NCI-H345 (cell line): Measurements from ENCODE around the gene FRS3.

Experiments used
- DNase-seq: peaks from one replicate; lab custom pipeline; 2025; lab: John Stamatoyannopoulos, UW

The FRS3 gene

DNA sequence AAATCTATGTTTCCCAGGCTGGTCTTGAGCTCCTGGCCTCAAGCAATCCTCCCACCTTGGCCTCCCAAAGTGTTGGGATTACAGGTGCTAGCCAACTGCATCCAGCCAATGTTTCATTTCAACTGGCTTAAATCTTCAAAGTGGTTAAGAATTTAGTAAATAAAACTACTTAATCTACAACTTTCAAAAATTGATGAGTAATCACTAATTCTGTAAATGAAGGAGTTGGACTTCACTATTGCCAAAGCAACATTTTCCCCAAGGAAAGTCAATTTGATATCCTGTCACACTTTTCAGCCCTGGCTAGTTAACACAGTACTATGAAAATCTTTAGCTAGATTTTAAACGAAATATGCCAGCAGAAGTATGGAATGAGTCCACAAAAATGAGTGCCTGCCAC, 11.6 kb upstream of the FRS3 start:
- no peak for DNase-seq

DNA sequence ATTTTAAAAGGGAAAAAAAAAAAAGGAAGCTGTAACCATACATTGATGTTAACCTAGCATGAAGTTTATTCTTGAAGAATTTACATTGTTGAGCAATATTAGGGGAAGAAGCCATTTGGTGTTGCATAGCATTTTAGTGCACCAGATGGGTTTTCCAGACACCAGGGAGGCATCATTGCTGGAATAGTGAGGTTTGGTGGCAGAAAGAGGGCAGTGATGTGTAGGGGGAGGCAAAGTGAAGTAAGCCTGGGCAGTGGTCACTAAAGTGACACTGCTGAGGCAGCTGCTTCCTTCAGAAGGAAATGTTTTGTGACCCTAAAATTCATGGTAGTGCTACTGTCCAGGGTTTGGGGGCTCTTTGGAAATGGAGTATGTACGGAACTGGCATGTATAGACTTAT, 10.3 kb upstream of the FRS3 start:
- no peak for DNase-seq

DNA sequence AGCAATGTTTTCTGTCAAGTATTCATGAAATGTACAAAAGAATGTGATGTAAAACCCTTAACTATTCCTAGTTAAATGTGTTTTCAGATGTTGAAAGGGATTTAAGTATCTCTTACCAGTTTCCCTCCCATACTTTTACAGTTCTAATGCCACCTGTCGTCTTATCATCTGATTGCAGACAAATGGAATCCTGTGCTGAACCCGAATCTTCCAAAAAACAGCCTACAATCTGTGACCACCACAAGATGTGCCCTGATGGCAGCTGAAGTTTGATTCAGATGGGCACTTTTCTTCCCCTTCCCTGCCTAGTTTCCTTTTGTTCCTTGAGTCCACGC, 9.7 kb upstream of the FRS3 start:
- no peak for DNase-seq

DNA sequence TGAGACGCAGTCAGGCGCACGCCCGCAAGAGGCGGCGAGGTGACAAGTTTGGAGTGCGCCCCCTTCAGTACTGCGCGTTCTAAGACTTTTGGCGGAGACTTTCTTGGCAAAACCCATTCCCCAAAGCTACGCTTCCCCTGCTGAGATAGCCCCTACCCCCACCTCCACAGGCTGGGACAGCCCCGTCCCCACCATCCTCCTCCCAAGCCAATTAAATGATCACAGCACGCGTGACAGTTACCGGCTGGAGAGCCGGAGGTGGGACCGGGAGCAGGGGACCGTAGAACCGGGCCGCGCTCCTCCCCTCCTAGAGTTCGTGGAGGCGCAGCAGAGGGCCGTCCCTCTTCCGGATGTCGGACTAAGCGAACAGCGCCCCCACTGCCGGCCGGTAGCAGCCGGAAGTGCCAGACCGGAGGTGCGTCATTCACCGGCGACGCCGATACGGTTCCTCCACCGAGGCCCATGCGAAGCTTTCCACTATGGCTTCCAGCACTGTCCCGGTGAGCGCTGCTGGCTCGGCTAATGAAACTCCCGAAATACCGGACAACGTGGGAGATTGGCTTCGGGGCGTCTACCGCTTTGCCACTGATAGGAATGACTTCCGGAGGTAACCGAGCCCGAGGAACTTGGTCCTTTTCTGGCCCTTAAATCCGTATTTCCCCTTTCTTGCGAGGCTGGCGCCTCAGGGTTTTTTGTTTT, 7.7 kb upstream of the FRS3 start, which contains the start of gene TOMM6:
TOMM6 (plus strand) TSS at position 476 of the 699 bp plus-strand sequence; CDS start at position 480, 4 bp downstream.
- DNase-seq, result peak; percentile 93

DNA sequence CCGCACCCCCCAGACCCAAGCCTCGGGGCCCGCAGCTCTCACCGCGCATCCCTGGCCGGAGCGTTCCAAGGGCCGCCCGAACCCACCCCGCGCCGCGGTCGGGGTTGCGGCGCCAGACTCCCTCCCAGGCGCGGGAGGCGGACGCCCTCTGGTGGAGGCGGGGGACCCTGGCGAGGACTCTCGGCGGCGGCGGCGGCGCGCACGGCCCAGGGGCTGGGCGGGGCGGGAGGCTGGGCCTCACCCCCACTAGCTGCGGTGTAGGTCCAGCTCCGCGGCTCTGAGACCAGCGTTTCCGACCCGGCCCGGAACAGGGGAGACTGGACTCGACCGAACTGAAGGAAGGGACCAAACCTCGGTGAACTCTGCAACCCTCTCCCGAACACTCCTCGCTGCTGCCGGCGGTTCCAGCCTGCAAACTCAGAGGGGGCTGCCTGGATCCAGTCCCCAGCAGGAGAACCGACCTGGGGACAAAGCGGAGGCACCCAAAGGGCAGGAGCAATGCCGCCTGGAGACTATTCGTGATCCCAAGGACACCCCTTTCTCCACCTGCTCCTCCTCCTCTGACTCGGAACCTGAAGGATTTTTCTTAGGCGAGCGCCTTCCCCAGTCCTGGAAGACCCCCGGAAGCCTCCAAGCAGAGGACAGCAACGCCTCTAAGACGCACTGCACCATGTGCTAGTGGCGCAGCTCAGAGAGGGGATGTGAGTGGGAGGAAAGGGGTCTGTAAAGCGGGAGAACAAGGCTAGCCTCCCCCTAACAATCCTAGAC, 6.9 kb upstream of the FRS3 start:
- peak; percentile 88 for DNase-seq

DNA sequence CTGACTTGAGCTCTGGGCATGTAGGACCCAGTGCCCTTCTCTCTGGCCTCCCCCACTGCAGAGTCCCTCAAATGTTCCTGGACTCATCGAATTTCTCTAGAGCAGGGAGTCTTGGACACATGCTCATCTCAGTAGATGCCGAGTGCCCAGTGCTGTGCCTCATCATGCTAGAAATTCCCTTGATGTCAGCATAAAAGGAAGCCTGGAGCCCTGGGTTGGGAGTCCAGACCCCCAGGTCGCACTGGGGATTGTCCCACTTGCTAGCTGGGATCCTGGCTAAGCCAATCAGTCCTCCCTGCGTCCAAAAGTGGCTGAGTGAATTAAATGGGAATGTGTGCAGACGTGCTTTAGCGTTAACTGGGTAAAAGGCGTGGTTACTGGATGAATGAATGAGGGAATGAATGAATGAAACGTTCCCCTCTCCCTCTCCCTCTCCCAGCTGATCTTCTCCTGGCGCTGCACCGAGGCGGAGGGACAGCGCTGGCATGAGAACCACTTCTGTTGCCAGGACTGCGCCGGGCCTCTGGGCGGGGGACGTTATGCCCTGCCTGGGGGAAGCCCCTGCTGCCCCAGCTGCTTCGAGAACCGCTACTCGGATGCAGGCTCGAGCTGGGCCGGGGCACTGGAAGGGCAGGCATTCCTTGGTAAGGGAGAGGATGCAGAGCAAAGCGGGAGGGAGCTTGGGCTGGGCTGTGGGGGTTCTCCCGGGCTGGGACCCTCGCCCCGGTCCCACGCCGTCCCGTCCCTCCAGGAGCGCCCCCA, 6.2 kb upstream of the FRS3 start:
- no peak for DNase-seq

DNA sequence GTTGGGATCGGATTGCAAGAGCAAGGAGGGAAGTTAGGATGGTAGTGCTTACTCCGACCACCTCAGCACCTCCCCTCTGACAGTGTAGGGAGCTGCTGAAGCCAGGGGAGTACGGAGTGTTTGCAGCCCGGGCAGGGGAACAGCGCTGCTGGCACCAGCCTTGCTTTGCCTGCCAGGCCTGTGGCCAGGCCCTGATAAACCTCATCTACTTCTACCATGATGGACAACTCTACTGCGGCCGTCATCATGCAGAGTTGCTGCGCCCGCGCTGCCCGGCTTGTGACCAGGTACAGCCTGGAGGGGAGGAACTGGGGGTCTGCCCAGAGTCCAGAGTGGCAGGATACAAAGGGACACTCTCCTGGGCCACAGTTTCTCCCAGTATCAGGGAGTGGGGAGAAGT, 5.6 kb upstream of the FRS3 start:
- DNase-seq, result no peak

DNA sequence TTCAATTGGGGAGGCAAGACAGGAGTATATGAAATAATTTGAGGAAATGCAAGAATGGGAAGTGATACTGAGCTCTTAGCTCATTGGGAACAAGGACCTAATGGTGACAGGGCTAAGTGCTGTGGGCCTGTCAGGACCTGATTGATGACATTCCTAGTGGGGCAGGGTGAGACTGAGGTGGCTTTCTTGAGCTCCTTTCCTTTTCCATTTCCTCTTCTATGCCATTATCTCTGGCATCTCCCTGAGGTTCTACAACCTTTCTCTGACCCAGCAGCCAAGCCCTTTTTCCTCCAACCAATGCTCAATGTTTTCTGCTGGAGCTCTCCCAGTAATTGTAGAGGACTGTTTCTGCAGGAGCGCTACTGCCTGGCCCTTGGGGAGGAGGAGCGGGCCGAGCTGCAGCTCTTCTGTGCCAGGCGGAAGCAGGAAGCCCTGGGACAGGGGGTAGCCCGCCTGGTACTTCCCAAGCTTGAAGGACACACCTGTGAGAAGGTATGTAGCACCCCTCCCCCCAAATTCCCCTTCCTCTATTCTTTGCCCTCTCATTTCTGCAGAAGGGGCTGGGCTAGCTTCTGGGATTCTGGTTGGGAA, 5.0 kb upstream of the FRS3 start:
- DNase-seq, result no peak

DNA sequence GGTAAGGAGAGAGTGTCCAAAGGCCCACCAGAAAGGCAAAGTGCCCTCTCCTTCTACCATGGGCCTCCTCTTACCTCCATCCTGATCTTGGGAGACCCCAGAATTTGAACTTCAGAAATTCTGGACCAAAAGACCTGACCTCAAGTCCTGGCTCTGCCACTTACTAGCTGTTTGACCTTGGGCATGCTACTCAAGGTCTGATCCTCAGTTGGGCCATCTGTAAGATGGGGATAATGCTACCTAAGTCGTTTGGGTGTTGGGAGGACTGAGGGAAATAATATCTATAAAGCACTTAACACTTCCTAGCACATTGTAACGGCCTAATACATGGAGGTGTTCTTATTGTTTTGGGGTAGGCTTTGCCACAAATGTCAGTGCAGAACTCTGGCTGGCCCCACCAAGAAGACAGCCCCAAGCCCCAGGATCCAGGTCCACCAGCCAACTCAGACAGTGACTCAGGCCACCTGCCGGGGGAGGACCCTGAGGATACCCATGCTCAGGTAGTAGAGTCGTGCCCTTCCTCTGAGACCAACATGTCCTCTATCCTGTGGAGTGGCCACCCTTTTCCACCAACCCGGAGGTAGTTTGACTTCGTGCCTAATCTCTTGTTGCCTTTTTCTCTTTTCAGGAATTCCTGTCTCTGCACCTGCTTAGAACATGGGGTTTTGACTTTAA, 3.5 kb upstream of the FRS3 start:
- DNase-seq, result no peak

DNA sequence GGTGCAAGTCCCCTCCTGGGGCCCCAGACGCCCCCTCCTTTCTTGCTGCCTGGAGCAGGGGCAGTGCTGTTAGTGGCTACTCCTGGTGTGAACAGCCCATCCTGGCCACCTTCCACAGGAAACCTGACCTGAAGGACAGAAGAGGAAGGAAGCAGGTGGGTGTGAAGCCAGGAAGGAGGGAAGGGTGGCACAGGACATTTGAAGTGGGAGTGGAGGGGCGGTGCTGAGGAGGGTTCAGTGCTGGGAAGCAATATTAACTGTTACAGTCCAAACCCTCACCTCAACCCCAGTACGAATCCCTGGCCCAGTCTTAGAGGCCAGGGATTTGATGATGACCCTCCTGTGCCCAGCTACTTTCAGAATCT, 1.6 kb upstream of the FRS3 start:
- DNase-seq, result no peak

DNA sequence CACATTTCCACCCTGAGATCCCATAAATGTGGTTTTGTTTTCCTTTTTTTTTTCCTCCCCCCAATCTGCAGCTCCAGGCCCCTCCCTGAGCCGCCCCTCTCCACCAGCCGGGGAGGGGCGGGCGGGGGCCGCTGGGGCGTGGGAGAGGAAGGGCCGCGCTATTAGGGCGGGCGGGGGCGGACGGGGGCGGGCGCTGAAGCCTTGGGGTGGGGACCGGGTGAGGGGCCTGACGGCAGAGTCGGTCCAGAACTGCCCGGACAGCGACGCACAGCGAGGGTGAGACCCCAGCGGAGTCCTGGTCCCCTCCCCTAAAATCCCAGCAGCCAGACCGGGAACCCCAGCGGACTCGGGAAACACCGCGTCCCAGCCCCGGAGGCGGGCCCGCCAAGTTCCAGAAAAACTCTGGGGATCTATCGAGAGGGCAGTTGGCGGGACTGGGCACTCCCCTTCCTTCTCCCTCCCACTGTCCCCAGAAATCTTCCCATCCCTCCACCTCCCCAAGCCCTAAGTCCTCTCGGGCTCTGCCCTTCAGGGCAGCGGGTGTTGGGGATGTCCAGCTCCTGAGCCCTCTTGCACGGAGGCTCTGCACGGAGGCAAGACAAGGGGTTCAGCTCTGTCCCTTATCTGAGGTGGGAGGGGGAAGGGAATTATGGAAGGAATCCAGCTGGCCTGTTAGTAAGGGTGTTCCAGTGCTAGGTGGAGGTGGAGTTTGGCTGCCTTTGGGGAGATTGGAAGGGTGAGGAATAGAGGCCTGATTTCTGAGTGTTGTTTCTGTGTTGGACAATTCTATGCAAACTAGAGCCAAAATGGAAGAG, 1.1 kb upstream of the FRS3 start, which contains the start of gene PRICKLE4:
PRICKLE4 (plus strand) TSS at position 232 of the 815 bp plus-strand sequence. CDS start 2,692 bp downstream, outside the sequence.
- DNase-seq, result peak; percentile 42

DNA sequence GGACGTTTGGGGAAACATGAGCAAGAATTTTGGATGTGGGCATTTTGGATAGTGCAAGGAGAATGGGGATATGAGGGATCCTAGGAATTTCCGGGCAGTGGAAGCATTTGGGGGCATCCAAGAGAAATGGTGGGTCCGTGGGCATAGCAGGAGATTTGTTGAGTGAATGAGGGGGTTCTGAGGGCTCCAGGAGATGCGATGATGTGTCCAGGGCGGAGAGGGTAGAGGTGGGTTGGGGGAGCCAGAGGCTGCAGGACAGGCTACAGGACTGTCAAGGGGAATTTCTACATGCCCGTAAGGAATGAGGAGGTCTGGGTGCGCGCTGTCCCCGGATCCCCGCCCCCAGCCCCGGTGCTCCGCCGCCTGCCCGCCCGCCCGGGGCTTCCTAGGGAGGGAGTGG, 364 bp downstream of the FRS3 start:
- DNase-seq, result no peak

DNA sequence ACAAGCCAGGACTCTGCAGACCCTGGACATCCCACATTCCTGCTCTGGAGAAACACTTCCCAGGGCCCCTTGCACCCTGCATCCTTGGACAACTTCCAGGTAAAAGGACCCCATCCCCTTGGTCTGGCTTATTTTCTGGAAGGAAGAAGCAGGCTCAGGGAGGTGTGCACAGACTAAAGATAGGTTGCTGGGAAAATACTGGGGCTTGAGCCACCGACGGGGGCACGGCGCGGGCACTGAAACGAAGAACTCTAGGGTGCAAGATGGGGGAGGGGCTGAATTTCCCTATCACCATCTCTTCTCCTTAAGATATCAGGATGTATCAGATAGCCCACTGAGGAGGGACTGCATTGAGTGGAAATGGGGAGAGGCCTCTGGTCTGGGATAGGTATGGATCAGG, 805 bp downstream of the FRS3 start:
- DNase-seq, result no peak

DNA sequence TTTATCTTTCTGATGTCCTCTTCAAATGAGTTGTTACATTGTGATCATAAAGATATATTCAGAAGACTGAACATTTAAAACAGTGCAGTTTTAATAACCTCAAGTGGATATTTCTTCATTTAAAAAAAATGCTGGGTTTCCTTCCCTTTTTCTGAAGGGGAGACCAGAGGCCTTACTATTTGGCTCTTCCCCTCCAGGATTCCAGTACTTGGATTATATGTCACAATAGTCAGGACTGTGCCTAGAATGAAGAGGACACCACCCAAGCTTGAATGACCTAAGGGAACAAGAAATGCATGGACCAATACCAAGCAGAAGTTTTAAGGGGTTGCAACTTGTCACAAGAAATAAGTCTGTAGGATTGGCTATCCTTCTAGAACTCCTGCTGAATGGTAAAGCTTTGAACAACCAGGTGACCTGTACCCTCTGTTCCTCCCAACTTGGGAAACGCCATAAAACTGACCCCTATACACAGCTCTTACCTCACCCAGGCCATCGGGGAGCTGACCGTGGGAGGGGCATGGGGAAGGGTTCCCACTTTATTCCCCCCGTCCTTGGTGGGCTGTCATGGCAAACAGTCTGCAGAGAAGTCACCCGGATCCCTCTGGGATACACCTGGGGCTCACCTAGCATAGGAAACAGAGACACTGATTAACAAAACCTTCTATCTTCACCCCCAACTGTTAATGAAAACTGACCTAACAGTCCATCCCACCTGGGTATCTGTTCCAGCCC, 2.0 kb downstream of the FRS3 start:
- DNase-seq, result no peak

DNA sequence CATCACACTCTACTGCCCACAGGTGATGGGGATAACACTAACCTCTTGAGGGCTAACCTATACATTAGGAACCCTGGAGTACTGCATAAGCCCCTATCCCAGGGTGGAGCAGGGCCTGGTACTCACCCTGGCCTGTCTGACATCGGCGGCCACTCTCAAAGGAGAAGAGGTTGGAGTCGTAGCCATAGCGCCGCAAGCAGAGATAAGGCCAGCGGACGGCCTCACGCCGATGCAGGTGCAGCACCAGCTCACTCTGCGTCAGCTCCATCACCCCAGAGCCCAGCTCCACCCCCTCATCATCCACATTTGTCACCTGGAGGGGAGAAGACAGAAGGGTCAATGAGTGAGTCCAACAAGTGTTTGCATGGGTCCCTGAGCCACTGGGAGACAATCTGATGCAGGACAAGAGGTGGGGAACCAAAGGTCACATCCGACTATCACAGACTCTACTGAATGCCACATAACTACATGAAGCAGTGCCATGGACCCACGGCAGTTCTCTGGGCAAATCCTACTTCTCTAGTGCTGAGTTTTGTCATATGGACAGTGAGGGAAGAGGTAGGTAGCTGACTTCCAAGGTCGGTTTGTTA, 4.3 kb downstream of the FRS3 start:
- no peak for DNase-seq

DNA sequence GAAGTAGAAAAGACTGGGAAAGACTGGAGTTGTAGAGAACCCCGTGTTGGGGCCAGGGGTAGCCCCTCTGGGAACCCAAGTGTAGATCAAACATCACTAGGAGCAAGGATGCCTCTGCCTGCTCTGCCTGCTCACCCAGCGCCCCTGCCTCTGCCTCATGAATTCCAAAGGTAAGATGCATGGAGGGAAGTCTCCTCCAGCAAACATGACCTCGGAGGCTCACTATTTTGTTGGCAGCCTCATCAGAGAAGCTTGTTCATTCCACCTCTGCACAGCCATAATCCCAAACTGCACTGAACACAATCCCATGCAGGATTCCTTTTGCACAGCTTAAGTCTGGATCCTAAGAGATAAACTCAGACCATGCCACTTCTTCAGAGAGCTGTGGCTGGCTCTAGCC, 4.9 kb downstream of the FRS3 start:
- DNase-seq, result no peak

DNA sequence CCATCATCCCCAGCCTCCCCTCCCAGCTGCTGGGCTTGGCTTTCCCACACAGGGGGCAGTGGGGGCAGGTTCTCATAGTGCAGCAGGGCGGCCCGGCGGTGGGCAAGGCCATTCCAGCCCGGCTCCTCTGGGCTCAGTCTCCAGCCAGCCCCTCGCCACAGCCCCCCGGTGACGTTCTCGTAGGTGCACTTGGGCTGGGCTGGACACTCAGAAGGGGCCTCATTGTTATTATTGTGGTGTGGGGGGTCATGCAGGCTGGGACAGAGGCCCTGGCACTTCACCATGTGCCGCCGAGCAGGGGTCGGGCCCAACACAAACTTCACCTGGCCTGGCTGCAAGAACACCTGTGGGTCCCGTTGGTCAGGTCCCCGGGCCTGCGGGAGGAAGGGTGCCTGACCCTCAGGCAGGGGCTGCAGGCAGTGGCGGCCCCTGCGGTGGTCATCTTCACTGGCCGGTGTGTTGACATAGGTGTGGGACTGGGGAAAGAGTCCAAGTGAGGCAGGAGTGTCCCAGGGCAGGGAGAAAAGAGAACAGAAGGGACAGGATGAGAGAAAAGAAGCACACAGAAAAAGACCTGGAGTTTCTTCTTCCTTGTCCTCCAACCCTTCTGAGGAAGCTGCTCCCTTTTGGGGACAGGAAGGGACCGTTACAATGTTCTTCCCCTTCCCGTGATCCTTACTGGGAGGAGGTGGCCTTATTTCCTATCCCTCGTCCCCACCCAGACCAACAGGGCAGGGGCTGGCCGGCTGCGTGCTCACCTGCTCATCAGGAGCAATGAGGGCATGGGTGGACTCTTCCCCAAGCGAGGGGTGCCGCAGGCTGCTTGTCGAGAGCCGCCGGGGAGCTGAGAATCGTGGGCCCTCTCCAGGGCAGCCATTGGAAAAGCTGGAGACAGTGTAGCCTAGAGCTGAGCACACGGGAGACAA, 8.4 kb downstream of the FRS3 start:
- DNase-seq, result no peak

DNA sequence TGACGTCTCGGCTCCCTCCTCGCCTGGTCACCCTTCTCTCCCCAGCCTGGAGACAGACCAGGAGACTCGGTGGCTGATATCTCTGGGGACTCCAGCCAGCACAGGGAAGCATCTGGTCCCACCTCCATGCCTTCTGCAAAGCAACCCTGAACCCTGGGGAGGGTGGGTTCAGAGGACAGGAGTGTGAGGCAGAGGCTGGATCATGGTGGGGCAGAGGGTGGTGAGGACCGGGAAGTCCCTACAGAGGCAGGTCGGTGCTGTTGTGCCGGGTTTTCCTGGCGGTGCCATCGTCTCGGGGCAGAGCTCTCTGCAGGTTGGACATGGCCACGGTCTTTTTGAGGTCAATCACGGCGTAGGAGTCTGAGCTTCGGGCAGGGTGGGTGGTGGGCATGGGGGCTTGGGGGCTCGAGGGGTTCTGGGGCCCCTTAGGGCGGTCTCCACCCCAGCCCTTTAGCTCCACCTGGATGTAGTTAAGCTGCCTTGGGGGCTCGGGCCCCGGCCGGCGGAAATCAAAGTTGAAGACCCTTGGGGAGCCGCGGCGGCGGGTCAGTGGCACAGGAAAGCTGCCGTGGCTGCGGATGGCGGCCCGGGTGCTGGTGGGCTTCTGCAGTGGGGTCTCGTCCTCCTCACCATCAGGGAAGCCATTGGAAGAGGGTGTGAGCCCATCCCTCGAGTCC, 9.2 kb downstream of the FRS3 start:
- no peak for DNase-seq
